ENCODE measurements around the gene ASCL5. TPM values are rescaled to one million over a fixed set of nuclear protein-coding genes. Genes with fewer than 3 reads are reported as not detected.

ASCL5 gene
- total RNA-seq, 1 experiment from 2014 or later = 0.15 TPM

GRCh38 chr1:201092738-201093137 lies 34.2 kb downstream of the ASCL5 start:
- no peak overlapping the region for H2BK5ac ChIP-seq (ENCODE audit: insufficient read length, low read length)
- no peak for TF ChIP-seq CTCF (conservative IDR thresholded peaks at IDR 0.05)
- H3K4ac ChIP-seq (ENCODE audit: low read depth, low read length) = no peak overlapping the region
- no CpG with 5 or more reads among the region's 3 CpGs for WGBS (ENCODE audit: extremely low coverage, insufficient read length, low lambda C conversion rate)
- no peaks in the 10 kb centered on the region for H4K20me1 ChIP-seq (ENCODE audit: control insufficient read depth, insufficient read depth, insufficient read length)
- H3K23ac ChIP-seq (ENCODE audit: insufficient read length, low read depth, low read length) = no peak overlapping the region
- Mint-ChIP-seq H3K36me3 (ENCODE audit: insufficient read depth in 1 of 3, low read depth in 3 of 3) (no peaks in the 10 kb centered on the region), H3K27me3 (ENCODE audit: low read depth) (peaks cover 3% of the 10 kb centered on the region), H3K4me1 (peaks cover 8 to 14% of the 10 kb centered on the region in 2 experiments), H3K27ac (no peak overlapping the region), H3K9me3 (no peaks in the 10 kb centered on the region), H3K4me3 (no peak overlapping the region)
- no peak overlapping the region for H4K91ac ChIP-seq (ENCODE audit: insufficient read length, low read depth, low read length)
- H3T11ph ChIP-seq (ENCODE audit: low read length) = no peak overlapping the region
- no peak overlapping the region for H2AFZ ChIP-seq (ENCODE audit: low read length)
- no peaks in the 10 kb centered on the region for H3K79me2 ChIP-seq (ENCODE audit: insufficient read depth, low read length)
- H2BK120ac ChIP-seq (ENCODE audit: low read depth, low read length, poor library complexity, severe bottlenecking) = no peak overlapping the region
- no peak overlapping the region for H3K18ac ChIP-seq (ENCODE audit: insufficient read length, low read depth, low read length)
- DNase-seq = no peak
- no peaks in the 10 kb centered on the region for H3K27me3 ChIP-seq (ENCODE audit: insufficient read depth, low read length)
- no peak overlapping the region for H3K14ac ChIP-seq (ENCODE audit: insufficient read depth, low read length)
- H2AK5ac ChIP-seq (ENCODE audit: insufficient read length, low read length) = no peak overlapping the region
- no peaks in the 10 kb centered on the region for H3K79me1 ChIP-seq (ENCODE audit: insufficient read depth, low read depth, low read length, poor library complexity, severe bottlenecking)
- H3K23me2 ChIP-seq (ENCODE audit: insufficient read length, low read depth, low read length, poor library complexity, severe bottlenecking) = no peaks in the 10 kb centered on the region
- no peak overlapping the region for H3K4me2 ChIP-seq (ENCODE audit: insufficient read depth, insufficient read length, low read length)
- no peak overlapping the region for H3K27ac ChIP-seq (ENCODE audit: insufficient read length, low read depth, low read length)
- H3K4me1 ChIP-seq (ENCODE audit: insufficient read depth, low read length) = no peaks in the 10 kb centered on the region
- no peak overlapping the region for H2BK12ac ChIP-seq (ENCODE audit: insufficient read length, low read depth, low read length)
- H2BK15ac ChIP-seq (ENCODE audit: low read depth, low read length) = no peak overlapping the region
- H4K8ac ChIP-seq (replicated peaks; ENCODE audit: insufficient read length, low read depth, low read length) = no peak overlapping the region
- H3K56ac ChIP-seq (ENCODE audit: insufficient read length, low read depth, low read length) = no peak overlapping the region
- H3K9me3 ChIP-seq (ENCODE audit: control insufficient read depth, low read depth, low read length) = no peaks in the 10 kb centered on the region
- H3K9ac ChIP-seq (ENCODE audit: extremely low read depth, insufficient read length, low read length) = no peak overlapping the region
- H2BK20ac ChIP-seq (ENCODE audit: low read depth, low read length, poor library complexity, severe bottlenecking) = no peak overlapping the region
- H4K5ac ChIP-seq (ENCODE audit: insufficient read length, low read depth, low read length) = no peak overlapping the region
